Stimulated activated naive CD8-positive, alpha-beta T cell treated with anti-CD3 and anti-CD28 coated beads, Interleukin-15, Interleukin-2, amounts not matched to agents 100 ng/mL and 50 ng/mL, for 24 hours (primary cell): ENCODE measurements around the gene ATRNL1.
"Not testable (repeated sequence)": the region's sequence is repeated elsewhere in the genome, so short reads cannot be mapped to it uniquely, and the experiment has no call there.

Source experiments
- H3K27ac Mint-ChIP-seq: one replicate; pipeline ENCODE4 v1.8.0; 2021; ENCODE audit warnings: mild to moderate bottlenecking, mixed read lengths
- H3K27me3 Mint-ChIP-seq: one replicate; pipeline ENCODE4 v1.8.0; 2021; ENCODE audit warnings: mixed read lengths
- H3K36me3 Mint-ChIP-seq: one replicate; pipeline ENCODE4 v1.8.0; 2021; ENCODE audit warnings: low read depth, mixed read lengths
- H3K4me1 Mint-ChIP-seq: one replicate; pipeline ENCODE4 v1.8.0; 2021; ENCODE audit warnings: low read depth, mixed read lengths
- H3K4me3 Mint-ChIP-seq: one replicate; pipeline ENCODE4 v1.8.0; 2021; ENCODE audit warnings: mild to moderate bottlenecking, mixed read lengths
- H3K9me3 Mint-ChIP-seq: one replicate; pipeline ENCODE4 v1.8.0; 2021; ENCODE audit warnings: mixed read lengths

The ATRNL1 gene

DNA sequence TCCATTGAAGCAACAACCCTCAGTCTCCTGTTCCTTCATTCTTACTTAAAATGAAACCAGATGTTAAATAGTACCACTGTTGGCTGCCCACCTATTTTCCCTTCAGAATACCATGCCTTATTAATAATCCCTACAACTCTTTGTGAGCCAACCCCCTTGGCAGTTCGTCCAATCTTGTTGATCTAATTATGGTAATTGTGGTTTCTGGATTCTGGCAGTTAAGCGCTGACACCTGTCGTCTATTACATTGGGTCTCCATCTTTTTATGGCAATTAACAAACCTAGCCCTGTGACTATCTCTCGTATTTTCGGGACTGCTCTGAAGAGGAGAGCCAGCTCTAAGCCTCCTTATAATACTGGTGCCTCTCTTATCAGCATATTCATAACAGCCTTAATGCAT lies 432.0 kb downstream of the ATRNL1 start:
- H3K4me3 Mint-ChIP-seq = no peak overlapping the region
- H3K36me3 Mint-ChIP-seq = no peaks in the 10 kb centered on the region
- no peaks in the 10 kb centered on the region for H3K27me3 Mint-ChIP-seq
- H3K4me1 Mint-ChIP-seq = no peaks in the 10 kb centered on the region
- H3K27ac Mint-ChIP-seq = no peak overlapping the region
- peaks cover 25% of the 10 kb centered on the region for H3K9me3 Mint-ChIP-seq

DNA sequence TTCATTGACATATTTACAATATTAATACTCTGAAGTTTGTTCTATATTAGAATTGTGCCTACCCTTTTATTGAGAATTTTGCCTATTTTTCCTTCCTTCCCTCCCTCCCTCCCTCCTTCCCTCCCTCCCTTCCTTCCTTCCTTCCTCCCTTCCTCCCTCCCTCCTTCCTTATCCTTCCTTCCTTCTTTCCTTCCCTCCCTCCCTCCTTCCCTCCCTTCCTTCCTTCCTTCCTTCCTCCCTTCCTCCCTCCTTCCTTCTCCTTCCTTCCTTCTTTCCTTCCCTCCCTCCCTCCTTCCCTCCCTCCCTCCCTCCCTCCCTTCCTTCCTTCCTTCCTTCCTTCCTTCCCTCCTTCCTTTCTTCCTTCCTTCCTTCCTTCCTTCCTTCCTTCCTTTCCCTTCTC lies 434.5 kb downstream of the ATRNL1 start:
- not testable (repeated sequence) for H3K27ac Mint-ChIP-seq, H3K4me1 Mint-ChIP-seq, H3K27me3 Mint-ChIP-seq, H3K36me3 Mint-ChIP-seq, H3K4me3 Mint-ChIP-seq
- H3K9me3 Mint-ChIP-seq = peaks cover 25% of the 10 kb centered on the region

DNA sequence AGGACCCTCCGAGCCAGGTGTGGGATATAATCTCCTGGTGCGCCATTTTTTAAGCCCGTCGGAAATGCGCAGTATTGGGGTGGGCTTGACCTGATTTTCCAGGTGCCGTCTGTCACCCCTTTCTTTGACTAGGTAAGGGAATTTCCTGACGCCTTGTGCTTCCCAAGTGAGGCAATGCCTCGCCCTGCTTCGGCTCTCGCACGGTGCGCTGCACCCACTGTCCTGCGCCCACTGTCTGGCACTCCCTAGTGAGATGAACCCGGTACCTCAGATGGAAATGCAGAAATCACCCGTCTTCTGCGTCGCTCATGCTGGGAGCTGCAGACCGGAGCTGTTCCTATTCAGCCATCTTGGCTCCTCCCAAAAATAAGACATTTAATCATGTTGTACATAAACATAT lies 443.2 kb downstream of the ATRNL1 start:
- H3K9me3 Mint-ChIP-seq, H3K36me3 Mint-ChIP-seq, H3K4me3 Mint-ChIP-seq, H3K4me1 Mint-ChIP-seq, H3K27ac Mint-ChIP-seq, H3K27me3 Mint-ChIP-seq: not testable (repeated sequence)

DNA sequence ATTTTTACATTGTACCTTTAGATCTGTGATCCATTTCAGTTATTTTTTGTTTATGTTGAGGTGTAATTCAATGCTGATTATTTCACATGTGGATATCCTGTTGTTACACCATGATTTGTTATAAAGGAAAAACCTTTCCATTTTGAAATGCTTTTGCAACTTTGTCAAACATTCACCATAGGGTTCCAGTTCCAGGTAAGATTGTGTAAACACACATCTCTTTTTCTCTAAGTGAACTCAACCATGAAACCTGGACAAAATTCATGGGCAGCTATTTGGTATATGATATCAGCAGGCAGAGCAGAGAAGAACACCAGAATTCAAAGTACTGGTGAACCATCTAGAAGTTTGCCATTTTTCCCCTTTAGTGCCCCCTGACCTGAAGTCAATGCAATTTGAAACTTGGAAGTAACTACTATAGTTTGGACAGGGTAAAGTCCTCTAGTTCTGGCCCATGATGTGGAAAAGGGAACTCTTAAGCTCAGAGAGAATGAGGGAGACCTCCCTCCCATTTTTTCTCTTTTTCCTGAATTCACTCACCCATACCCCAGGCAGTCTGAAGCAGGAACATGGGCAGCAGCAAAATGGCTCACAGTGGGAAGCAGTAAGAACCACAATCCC lies 446.1 kb downstream of the ATRNL1 start:
- no peak overlapping the region for H3K4me3 Mint-ChIP-seq
- no peaks in the 10 kb centered on the region for H3K4me1 Mint-ChIP-seq
- no peak overlapping the region for H3K27ac Mint-ChIP-seq
- H3K36me3 Mint-ChIP-seq = no peaks in the 10 kb centered on the region
- H3K9me3 Mint-ChIP-seq = no peaks in the 10 kb centered on the region
- no peaks in the 10 kb centered on the region for H3K27me3 Mint-ChIP-seq

DNA sequence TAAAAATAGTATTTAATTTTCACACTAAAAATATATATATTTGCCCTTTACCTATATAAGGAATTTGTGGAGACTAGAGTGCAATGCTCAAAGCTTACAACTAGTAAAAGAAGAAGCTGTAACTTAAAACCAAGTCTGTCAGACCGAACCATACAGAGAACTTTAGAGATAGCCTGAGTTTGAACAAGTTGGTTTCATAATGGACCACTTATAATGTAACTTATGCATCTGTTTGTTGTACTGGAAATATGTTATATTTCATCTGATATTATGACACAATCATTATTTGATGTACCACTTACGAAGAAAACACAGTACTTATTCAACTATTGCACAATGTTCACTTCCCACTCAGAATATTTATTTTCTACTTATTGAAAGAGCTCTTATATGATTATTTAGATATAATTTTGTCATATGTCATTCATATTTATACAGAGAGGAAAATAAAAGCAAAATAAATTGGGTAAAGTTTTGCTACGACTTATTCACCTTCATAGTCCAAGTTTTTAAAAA lies 462.8 kb downstream of the ATRNL1 start:
- H3K27ac Mint-ChIP-seq = no peak overlapping the region
- no peaks in the 10 kb centered on the region for H3K4me1 Mint-ChIP-seq
- H3K36me3 Mint-ChIP-seq = no peaks in the 10 kb centered on the region
- H3K27me3 Mint-ChIP-seq = no peaks in the 10 kb centered on the region
- no peak overlapping the region for H3K4me3 Mint-ChIP-seq
- H3K9me3 Mint-ChIP-seq = peaks cover 4% of the 10 kb centered on the region

DNA sequence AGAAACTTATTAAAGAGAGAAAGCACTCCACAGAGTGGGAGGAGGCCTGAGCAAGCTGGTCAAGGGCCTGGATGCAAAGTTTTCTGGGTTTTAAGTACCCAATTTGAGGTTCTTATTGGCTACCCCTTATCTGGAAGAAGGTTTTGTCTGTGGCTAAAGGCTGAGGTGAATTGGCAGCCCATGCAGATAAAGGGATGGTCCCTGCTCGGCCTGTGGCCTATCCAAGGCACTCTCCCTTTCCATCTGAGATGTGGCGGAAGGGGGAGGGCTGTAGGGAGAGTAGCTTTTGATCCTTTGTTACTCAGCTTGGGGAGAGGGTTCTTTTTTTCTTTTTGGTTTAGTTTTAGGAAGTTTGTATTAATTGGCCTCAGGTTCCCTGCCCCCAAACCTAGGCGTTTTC lies 465.1 kb downstream of the ATRNL1 start:
- Mint-ChIP-seq H3K4me3 (no peak overlapping the region), H3K4me1 (no peaks in the 10 kb centered on the region), H3K36me3 (no peaks in the 10 kb centered on the region), H3K27ac (no peak overlapping the region), H3K9me3 (peaks cover 4% of the 10 kb centered on the region), H3K27me3 (no peaks in the 10 kb centered on the region)

DNA sequence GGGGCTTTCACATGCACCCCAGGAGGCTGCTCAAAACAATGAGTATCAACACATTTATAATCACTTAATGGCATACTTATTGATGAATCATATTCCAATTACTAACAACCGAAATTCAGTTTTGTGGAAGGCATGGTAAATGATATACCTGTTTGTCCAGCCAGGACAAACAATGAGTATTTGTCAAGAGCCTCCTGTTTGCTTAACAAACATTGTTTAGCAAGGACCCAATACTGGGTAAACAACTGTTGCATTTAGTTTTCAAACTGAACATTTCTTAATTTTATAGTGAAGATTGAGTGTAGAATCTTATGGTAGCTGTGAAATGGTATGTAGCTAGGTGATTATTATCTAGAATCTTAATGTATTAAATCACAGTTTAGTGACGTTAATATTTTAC lies 473.7 kb downstream of the ATRNL1 start:
- no peaks in the 10 kb centered on the region for H3K36me3 Mint-ChIP-seq
- no peaks in the 10 kb centered on the region for H3K4me1 Mint-ChIP-seq
- H3K27me3 Mint-ChIP-seq = no peaks in the 10 kb centered on the region
- H3K4me3 Mint-ChIP-seq = no peak overlapping the region
- H3K27ac Mint-ChIP-seq = no peak overlapping the region
- no peaks in the 10 kb centered on the region for H3K9me3 Mint-ChIP-seq

DNA sequence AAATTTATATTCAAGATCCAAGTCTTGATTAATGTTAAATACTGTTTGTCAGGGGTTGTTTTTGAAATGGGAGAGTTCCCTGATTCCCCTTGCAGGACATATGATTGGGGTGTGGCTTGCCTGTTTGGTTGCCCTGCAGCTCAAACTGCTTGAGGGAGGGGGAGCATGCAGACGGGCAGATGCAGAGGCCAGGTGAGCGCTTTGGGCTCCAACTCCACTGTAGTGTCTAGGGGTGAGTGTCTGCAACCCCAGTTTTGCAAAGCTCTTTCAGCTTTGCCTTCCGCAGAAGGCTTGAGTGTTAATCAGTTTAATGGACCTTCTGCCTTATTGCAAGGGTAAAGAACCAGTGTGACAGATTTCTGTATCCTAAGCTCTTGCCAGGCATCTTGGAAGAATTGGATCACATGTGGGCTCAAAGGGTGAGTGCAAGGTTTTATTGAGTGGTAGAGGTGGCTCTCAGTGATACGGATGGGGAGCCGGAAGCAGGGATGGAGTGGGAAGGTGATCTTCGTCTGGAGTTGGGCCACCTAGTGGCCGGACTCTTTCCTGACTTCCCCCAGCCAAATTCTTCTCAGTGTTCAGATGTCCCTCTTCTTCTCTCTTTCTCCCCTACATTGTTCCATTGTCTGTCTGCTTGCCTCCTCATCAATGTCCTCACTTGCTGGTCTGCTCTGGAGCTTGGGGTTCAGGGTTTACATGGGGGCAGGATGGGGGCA lies 479.7 kb downstream of the ATRNL1 start:
- no peak overlapping the region for H3K27ac Mint-ChIP-seq
- no peaks in the 10 kb centered on the region for H3K36me3 Mint-ChIP-seq
- H3K27me3 Mint-ChIP-seq = no peaks in the 10 kb centered on the region
- no peak overlapping the region for H3K4me3 Mint-ChIP-seq
- no peaks in the 10 kb centered on the region for H3K4me1 Mint-ChIP-seq
- no peaks in the 10 kb centered on the region for H3K9me3 Mint-ChIP-seq

DNA sequence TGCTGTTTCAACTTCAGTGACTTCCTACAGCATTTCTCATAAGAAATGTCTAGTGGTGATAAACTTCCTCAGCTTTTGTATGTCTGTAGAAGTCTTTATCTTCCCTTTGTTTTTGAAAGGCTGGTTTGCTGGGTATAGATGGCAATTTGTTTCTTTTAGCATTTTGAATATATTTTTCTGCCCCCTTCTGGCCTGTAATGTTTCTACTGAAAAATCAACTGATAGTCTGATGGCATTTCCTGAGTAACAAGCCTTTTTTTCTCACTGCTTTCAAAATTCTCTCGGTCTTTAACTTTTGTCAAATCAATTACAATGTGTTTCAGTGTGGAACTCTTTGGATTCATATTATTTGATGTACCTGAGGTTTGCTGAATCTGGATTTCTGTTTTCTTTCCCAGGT lies 487.1 kb downstream of the ATRNL1 start:
- H3K4me3 Mint-ChIP-seq = no peak overlapping the region
- H3K36me3 Mint-ChIP-seq = no peaks in the 10 kb centered on the region
- H3K9me3 Mint-ChIP-seq = peaks cover 10% of the 10 kb centered on the region
- H3K27ac Mint-ChIP-seq = no peak overlapping the region
- no peaks in the 10 kb centered on the region for H3K27me3 Mint-ChIP-seq
- no peaks in the 10 kb centered on the region for H3K4me1 Mint-ChIP-seq

DNA sequence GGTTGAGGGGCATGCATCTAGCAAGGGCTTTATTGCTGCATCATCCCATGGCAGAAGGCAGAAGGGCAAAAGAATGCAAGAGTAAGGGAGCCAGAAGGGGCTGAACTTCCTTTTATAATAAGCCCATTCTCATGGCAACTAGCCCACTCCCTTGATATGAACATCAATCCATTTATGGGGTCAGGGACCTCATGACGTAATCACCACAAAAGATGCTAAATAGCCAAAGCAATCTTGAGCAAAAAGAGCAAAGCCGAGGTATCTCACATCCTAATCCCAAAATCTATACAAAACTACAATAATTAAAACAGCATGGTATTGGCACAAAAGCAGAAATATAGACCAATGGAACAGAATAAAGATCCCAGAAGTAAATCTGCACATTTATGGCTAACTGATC lies 499.9 kb downstream of the ATRNL1 start:
- Mint-ChIP-seq H3K27ac (no peak overlapping the region), H3K4me1 (no peaks in the 10 kb centered on the region), H3K9me3 (peaks cover 7% of the 10 kb centered on the region), H3K4me3 (no peak overlapping the region), H3K27me3 (no peaks in the 10 kb centered on the region), H3K36me3 (no peaks in the 10 kb centered on the region)

DNA sequence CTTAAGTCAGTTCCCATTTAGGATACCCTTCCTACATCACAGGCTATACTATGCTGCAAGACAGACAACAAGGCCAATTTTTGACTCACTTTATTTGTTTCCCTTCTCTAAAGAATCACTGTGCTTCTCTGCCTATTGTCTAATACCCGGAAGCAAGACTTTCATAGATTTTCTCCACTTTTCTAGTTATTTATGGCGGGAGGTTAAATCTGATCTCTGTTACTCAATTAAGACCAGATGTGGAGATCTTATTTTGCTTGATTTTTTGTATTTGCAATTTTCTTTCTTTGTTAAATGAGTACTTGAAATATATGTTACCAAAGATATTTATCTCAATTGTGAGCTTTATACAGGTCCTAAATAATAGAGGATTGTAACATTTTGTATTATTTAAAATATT lies 511.5 kb downstream of the ATRNL1 start:
- H3K27me3 Mint-ChIP-seq = no peaks in the 10 kb centered on the region
- no peaks in the 10 kb centered on the region for H3K4me1 Mint-ChIP-seq
- no peak overlapping the region for H3K27ac Mint-ChIP-seq
- no peaks in the 10 kb centered on the region for H3K36me3 Mint-ChIP-seq
- peaks cover 6% of the 10 kb centered on the region for H3K9me3 Mint-ChIP-seq
- no peak overlapping the region for H3K4me3 Mint-ChIP-seq

DNA sequence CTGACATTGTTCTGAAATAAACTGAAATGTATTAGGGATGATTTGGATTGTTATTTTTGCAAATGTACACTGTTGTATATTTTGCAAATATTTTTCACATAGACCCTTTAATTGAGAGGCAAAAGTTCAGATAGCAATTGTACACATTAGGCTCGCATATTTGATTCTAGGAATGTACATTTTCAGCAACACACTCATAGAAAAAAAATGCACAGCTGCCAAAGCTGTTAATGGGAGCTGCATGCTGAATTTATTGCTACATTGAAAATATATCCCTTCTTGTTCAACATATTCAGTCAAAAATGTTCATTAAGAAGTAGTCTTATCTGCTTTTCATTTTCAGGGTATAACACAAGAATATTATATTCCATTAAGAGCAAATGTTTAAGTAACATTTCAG lies 512.9 kb downstream of the ATRNL1 start:
- Mint-ChIP-seq H3K36me3 (no peaks in the 10 kb centered on the region), H3K27me3 (no peaks in the 10 kb centered on the region), H3K27ac (no peak overlapping the region), H3K9me3 (peaks cover 3% of the 10 kb centered on the region), H3K4me1 (no peaks in the 10 kb centered on the region), H3K4me3 (no peak overlapping the region)

DNA sequence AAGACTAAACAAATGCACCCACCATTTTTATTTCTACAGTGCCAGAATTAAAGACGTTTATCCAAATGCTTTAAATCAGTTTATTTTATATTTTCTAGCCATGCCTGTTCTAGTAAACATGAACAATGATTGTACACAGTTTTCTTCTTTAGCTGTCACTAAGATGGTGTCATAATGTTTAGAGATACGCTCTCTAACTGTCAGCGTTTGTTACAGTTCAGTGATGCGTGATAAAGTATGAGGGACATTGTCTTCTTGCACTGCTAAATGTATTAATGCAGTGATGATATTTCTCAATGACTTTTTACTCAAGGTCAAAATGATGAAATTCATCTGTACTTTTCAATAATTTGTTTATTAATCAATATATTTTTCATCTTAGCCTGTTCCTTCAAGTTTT lies 513.6 kb downstream of the ATRNL1 start:
- Mint-ChIP-seq H3K4me1 (no peaks in the 10 kb centered on the region), H3K36me3 (no peaks in the 10 kb centered on the region), H3K27me3 (no peaks in the 10 kb centered on the region), H3K9me3 (peaks cover 3% of the 10 kb centered on the region), H3K27ac (no peak overlapping the region), H3K4me3 (no peak overlapping the region)

DNA sequence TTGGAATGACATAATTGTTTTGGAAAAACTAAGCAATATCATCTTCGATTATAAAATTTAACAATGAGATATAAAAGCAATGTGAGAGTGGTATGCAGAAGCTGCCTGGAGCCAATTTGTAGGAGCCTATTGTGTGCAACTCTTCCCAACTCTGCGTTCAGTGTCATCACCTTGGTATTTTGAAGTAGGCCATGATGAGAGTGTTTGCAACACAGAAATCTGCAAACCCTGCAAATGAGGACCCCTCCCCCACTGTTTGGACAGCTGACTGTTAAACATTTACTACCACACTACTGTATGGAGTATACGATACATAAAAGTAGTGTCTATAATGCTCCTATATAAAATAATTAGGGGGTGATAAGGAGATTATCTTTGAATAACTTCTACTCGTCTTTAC lies 531.3 kb downstream of the ATRNL1 start:
- H3K27me3 Mint-ChIP-seq = no peaks in the 10 kb centered on the region
- no peaks in the 10 kb centered on the region for H3K36me3 Mint-ChIP-seq
- H3K4me1 Mint-ChIP-seq = no peaks in the 10 kb centered on the region
- peaks cover 10% of the 10 kb centered on the region for H3K9me3 Mint-ChIP-seq
- no peak overlapping the region for H3K27ac Mint-ChIP-seq
- H3K4me3 Mint-ChIP-seq = no peak overlapping the region

DNA sequence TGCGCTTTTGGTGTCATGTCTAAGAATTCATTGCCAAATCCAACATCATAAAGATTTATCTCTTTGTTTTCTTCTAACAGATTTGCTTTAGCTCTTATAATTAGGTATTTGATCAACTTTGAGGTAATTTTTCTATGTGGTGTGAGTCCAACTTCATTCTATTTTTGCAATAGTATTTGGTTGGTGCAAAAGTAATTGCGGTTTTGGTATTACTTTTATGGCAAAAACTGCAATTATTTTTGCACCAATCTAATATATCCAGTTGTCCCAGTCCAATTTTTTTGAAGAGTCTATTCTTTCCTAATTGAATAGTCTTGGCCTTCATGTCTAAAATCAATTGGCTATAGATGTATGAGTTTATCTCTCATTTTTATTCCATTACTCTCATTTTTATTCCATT lies 535.5 kb downstream of the ATRNL1 start:
- Mint-ChIP-seq H3K36me3 (no peaks in the 10 kb centered on the region), H3K4me1 (no peaks in the 10 kb centered on the region), H3K27ac (no peak overlapping the region), H3K4me3 (no peak overlapping the region), H3K27me3 (no peaks in the 10 kb centered on the region), H3K9me3 (no peaks in the 10 kb centered on the region)

DNA sequence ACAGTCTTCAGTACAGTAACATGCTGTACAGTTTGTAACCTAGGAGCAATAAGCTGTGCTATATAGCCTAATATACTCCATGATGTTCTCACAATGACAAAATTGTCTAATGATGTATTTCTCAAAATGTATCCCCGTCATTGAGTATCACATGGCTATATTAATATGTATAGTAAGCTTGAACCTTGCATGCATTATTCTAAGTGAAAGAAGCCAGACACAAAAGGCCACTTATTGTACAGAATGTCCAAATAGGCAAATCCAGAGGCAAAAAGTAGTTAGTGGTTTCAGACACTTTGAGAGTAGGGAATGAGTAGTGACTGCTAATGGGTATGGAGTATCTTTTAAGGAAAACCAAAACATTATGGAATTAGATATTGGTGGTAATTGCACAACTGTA lies 545.1 kb downstream of the ATRNL1 start:
- Mint-ChIP-seq H3K27ac (no peak overlapping the region), H3K4me1 (no peaks in the 10 kb centered on the region), H3K9me3 (peaks cover 4% of the 10 kb centered on the region), H3K36me3 (no peaks in the 10 kb centered on the region), H3K4me3 (no peak overlapping the region), H3K27me3 (no peaks in the 10 kb centered on the region)
